KBM-7 (cell line): Measurements from ENCODE around the gene AKR1C2.
"Not testable (repeated sequence)": the region's sequence is repeated elsewhere in the genome, so short reads cannot be mapped to it uniquely, and the experiment has no call there.

ENCODE experiments used
- DNase-seq: peaks from one replicate; pipeline ENCODE4 v3.0.0-alpha.2; 2015
- in situ Hi-C: fragments of 300-500 bp; cut with MboI; formaldehyde crosslinking; loops from 2 replicates; pipeline ENCODE4 v1.14.3; 2020; ENCODE audit warnings: low sequenced_read_pairs, low pct_unique_long_range_greater_than_20kb, mixed read lengths

The AKR1C2 gene

DNA sequence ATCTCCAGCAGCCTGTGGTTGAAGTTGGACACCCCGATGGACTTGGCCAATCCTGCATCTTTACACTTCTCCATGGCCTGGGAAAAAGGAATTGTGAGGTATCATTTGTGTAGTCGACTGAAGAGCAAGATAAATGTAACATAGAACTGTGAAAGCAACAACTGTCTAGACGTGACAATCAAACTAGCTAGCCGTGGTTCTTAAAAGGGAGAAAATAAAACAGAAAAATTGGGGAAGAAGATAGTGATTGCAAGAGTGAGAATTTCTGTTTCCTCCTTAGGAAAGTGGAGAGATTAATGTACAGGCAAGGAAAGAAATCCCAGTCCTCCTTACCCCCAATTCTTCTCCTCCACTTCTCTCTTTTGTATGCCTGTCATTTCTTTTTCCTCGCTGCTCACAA, 5.0 kb downstream of the AKR1C2 start:
- in situ Hi-C loops, result no loop called here

DNA sequence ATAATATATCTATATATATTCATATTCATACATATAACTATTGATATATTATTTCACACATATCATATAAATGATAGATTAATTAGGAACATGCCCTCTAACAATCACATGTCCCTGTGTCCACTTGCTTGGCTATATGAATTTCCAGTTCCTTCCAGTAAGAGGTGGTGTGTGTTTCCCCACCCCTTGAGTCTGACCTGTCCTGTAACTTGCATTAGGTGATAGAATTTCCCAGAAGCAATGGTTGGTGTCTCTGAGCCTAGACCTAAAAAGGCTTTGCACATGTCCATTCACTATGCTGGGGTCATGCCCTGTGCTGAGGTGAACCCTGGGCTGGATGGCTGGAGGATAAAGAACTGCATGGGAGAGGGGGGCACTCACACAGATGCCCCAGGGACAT, 9.4 kb downstream of the AKR1C2 start:
- DNase-seq, in situ Hi-C loops: not testable (repeated sequence)

More for the DNA sequence above, 5.0 kb downstream of the AKR1C2 start:
- no peak for DNase-seq

DNA sequence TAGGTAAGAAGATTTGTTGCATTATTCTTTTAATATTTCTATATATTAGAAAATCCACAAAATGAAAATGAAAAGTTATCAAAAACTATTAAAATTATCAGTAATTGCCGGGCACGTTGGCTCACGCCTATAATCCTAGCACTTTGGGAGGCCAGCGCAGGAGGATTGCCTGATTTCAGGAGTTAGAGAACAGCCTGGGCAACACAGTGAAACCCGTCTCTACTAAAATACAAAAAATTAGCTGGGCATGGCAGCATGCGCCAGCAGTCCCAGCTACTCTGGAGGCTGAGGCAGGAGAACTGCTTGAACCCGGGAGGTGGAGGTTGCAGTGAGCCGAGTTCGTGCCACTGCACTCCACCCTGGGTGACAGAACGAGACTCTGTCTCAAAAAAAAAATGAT, 11.1 kb downstream of the AKR1C2 start:
- in situ Hi-C loops, DNase-seq: not testable (repeated sequence)

DNA sequence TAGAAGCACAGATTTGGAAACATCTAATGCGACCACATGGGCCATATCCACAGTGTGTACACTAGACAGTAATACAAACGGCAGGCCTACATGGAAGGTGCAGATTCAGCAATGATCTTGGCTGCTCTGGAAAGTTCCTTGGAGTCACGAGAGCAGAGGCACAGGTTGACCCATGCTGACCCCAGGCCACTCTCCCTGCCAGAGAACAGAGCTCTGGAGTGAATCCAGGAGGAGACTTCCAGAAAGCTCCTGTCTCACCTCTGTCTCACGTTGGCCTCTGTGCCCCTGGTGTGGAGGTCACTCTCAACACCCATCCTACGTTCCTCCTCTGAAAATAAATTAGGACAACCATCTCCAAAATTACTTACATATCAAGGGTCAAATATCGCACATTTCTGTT, 12.2 kb downstream of the AKR1C2 start:
- in situ Hi-C loops, result not testable (repeated sequence)

DNA sequence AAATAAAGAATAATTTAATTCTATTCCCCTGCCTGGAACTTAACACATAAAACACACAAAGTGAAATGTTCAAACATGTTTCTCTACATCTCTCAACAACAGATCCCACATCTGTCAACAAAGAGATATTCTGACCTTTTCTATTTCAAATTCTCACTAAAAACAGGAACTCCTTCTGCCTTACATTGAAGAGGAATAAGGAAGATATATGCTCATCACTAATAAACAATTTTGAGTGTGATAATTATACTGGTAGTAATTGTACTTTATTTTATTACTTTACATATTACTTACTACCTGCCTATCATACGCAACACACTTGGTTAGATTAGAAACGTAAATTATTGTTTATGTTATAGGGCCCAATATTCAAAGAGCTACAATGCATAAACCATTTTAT, 13.4 kb downstream of the AKR1C2 start:
- in situ Hi-C loops, result no loop called here
- no peak for DNase-seq

More for the DNA sequence above, 12.2 kb downstream of the AKR1C2 start:
- not testable (repeated sequence) for DNase-seq

DNA sequence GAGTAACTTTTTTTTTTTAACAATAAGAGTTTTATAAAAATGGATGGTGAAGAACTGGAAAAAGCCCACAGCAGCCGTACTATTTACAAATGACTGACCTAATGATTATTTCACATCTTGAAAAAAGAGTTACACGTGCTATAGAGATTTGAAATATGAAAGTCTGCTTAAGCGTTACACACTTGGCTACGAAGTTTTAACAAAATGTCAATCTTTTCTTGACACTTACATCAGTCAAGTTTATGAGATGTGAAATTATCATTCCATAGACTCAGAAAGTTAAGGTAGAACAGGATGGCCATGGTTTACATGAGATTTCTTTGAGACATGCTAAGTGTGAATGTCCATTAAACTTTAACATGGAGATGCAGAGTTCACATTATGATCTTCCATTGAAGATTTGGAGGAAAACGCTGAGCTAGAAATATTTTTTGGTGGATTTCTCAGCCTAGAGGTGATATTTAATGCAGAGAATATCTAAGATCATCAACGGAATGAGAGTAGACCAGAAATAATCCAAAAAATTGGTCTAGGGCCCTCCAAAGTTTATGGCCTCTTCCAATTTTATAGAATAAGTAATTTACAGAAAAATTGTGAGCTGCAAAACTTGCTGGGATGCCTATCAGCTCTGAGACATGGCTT, 15.5 kb downstream of the AKR1C2 start:
- in situ Hi-C loops, DNase-seq: not testable (repeated sequence)

DNA sequence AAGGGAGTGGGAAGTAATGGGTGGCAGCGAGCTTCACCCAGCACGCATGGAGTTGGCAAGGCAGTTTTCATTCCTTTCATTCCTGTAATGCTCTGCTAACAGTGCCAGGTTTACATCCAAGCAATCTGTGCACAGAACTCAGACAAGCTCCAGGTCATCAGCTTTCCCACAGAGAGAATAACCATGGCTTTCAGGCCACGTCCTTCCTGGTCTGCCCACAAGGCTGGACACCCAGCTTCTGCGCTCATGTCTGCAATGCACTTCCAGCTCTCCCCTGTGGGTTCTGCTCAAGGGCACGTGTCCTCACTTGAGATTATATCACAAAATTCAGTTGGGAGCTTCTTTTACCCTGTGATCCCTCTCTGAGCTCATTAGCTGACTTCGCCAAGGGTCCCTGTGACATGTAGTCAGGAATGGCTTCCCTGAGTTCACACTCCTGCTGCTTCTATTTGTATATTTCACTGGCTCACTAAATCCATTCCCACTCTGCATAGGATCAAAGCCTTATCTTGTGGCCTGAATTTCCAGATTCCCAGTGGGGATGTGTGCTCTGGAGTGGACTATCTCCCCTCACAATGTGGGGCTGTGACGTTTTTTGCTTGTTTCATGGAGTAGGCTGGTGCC, 18.6 kb downstream of the AKR1C2 start:
- in situ Hi-C loops, result no loop called here
- DNase-seq, result no peak

DNA sequence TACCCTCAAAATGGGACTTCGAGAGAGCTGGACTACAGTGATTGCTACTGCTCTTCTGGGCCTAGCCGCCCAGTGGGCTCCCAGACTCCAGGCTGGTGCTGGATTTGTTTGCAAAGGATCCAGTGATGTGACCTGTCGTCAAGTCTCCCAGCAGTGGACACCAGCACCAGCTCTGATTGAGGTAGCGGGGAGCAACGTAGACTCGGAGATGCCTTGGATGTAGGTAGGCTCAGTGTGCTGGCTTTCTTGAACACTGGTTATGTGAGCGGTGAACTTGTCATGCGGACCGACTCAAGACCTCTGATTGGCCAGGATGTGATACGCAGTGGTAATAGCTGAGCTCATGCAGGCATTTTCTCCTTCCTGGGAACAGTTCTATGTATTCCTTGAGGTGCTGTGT, 19.4 kb downstream of the AKR1C2 start:
- in situ Hi-C loops, result no loop called here
- no peak for DNase-seq

DNA sequence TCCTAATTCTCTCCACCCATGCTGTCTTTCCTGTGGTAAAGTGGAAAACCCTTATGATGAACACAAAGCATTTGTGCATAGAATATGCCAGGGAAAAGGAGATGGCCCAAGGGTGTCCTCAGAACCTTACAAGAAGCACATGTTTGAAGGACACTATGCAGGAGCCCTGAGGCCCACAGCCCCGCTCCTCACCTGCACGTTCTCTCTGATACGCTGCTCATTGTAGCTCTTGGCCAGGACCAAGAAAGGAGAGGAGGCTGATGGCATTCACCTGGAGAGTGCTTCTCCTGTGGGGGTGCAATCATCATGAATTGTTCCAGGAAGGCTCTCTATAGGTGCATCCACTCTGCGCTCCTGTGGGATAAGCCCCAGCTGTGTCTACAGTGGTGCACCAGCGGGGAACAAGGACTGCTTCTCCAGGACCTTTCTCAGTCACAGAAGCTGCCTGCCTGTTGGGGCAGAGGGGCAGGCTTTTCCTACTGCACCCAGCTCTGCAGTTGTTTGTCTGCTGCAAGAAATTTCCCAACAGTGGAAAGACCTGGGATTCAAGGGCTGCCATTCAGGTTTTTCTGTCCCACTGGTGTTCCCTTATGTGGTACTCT, 19.9 kb downstream of the AKR1C2 start:
- in situ Hi-C loops, result no loop called here
- DNase-seq, result no peak

DNA sequence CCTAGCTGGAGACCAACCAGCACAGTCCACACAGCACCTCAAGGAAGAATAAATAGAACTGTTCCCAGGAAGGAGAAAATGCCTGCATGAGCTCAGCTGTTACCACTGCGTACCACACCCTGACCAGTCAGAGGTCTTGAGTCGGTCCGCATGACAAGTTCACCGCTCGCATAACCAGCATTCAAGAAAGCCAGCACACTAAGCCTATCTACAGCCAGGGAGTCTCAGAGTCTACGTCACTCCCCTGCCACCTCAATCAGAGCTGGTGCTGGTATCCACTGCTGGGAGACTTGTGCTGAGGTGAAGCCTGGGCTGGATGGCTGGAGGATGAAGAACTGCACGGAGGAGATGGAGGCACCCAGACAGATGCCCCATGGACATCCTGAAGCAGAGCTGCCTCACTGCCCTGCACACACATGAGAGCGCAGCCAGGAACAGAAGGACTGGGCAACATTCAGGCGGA, 20.9 kb downstream of the AKR1C2 start:
- no peak for DNase-seq
- in situ Hi-C loops, result no loop called here

DNA sequence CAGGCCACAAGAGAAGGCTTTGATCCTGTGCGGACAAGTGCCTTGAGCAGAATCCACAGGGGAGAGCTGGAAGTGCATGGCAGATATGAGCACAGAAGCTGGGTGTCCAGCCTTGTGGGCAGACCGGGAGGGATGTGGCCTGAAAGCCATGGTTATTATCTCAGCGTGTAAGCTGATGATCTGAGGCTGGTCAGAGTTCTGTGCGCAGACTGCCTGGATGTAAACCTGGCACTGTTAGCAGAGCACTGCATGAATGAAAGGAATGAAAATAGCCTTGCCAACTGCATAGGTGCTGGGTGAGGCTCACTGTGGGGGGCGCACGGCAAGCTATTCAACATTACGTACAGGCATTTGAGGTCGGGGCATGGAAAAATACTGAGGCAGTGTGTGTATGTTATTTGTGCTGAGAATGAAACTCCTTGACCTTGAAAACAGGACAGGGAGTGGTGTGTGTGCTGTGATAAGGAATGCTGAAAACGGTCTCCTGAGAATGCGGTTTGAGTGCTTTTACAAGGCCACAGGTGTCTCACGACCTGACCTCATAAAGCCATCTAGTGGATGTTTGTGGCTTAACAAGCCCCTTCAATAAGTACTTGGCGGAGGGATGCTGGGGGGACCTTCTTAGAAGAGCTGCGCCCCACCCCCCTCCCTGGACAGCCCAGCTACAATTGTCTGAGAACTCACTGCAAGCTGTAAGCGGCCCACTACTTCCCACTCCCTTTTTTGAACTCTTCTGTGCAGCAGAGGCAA, 21.8 kb downstream of the AKR1C2 start:
- DNase-seq, result peak; percentile 41
- in situ Hi-C loops, result no loop called here

DNA sequence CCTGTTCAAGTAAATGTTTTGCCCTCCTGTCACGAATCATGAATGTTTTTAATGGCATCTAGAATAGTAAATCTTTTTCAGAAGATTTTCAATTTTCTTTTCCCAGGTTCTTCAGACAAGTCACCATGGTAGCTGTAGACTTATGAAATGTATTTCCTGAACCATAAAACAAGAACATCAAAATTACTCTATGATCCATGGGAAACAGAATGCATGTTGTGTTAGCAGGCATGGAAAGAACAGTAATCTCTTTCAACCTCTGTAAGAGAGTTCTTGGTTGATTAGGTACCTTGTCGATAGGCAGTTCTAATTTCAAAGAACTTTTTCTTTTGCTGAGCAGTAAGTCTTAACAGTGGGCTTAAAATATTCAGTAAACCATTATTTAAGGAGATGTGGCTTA, 22.9 kb downstream of the AKR1C2 start:
- in situ Hi-C loops, result no loop called here

DNA sequence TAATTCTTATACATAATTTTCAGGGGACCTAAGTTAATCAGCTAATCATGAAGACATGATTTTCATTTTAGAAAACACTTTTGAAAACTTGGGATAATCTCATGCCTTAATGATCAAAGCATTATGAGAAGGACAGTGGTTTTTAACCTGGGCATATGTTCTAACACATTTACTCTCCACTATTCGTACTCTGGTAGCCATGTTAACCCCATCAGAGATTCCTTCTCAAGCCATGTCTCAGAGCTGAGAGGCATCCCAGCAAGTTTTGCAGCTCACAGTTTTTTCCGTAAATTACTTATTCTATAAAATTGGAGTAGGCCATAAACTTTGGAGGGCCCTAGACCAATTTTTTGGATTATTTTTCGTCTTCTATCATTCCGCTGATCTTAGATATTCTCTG, 24.8 kb downstream of the AKR1C2 start:
- no peak for DNase-seq
- in situ Hi-C loops, result no loop called here

More for the DNA sequence above, 22.9 kb downstream of the AKR1C2 start:
- DNase-seq, result no peak

DNA sequence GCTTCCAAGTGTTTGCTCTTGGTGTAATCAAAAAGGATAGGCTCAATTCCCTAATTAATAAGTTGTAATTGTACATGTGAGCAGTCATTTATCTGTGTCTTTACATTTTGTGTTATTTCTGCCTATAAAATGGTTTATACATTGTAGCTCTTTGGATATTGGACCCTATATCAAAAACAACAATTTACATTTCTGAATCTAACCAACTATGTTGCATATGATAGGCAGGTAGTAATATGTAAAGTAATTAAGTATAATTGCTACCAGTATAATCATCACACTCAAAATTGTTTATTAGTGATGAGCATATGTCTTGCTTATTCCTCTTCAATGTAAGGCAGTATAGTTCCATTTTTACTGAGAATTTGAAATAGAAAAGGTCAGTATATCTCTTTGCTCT, 26.6 kb downstream of the AKR1C2 start:
- DNase-seq, result no peak
- in situ Hi-C loops, result no loop called here

DNA sequence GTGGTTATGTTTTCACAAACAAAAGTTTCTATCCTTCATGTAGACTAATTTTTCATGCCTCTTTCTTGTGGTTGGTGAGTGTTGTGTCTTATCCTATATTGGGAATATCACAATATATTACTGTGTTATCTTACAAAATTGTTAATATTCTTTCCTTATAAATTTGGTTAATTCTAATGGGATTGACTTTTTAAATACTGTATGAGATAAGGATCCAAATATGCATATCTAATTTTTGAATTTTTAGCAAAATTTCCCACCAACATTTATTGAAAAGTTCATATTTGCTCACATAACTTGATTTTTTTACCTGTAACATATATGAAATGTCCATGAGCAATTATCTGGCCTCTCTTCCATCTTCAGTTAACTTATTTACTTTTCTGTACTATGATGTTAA, 29.3 kb downstream of the AKR1C2 start:
- in situ Hi-C loops, DNase-seq: not testable (repeated sequence)

DNA sequence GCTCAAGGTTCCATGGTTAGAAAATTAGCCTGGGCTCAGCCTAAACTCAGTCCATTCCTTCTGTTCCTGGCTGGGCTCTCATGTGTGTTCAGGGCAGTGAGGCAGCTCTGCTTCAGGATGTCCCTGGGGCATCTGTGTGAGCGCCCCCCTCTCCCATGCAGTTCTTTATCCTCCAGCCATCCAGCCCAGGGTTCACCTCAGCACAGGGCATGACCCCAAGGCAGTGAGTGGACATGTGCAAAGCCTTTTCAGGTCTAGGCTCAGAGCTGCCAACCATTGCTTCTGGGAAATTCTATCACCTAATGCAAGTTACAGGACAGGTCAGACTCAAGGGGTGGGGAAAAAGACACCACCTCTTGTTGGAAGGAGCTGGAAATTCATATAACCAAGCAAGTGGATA, 30.4 kb downstream of the AKR1C2 start:
- DNase-seq, in situ Hi-C loops: not testable (repeated sequence)

DNA sequence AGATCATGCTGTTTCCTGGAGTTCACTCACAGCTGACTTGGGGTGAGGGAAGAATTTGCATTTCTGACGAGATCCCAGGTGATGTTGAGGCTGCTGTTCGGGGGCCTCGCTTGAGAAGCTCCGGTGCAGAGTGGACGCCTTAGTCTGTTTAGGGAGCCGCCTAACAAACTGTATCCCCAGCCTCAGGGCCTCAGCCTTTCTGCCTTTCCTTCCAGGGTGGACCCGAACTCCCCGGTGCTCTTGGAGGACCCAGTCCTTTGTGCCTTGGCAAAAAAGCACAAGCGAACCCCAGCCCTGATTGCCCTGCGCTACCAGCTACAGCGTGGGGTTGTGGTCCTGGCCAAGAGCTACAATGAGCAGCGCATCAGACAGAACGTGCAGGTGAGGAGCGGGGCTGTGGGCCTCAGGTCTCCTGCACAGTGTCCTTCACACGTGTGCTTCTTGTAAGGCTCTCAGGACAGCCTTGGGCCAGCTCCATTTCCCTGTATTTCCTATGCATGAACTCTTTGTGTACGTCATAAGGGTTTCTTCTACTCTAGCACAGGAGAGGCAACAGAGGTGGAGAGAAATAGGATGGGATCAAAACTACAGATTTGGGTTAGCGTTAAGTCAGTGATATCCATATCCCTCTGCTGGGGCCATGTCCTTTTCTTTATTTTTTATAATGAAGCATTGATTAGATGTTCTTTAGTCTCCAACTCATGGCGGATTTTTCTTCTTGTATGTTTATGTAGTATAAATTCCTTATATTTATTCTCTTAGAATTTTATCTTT, 31.1 kb downstream of the AKR1C2 start:
- in situ Hi-C loops, DNase-seq: not testable (repeated sequence)

DNA sequence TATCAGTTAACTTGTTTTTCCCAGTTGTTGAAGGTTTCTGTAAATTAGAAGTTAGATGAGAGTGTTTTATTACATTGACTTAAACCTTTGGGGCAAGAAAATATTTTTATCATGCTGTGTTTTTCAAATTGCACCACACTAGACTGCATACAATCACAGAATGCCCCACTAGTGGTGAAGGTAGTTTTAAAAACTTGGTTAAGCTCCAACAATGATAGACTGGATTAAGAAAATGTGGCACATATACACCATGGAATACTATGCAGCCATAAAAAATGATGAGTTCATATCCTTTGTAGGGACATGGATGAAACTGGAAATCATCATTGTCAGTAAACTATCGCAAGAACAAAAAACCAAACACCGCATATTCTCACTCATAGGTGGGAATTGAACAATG, 33.3 kb downstream of the AKR1C2 start:
- in situ Hi-C loops, DNase-seq: not testable (repeated sequence)

DNA sequence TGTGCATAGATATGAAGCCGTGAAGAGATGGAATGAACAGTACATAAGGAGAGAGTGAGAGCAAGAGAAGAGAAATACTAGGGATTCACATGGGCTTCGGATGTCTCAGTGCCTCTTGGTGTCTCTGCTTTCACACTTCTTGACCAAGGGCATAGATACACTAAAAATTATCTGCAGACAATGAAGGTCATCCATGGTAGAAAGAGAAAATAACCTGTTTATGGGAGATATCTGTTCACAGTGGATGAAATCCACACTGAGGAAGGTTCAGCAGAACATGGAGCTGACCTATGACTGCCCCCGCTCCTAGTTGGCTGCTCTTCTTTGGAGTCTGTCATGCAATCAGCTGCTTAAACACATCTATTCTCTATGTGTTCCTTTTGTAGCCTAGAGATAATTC, 34.4 kb downstream of the AKR1C2 start:
- DNase-seq, in situ Hi-C loops: not testable (repeated sequence)
